GM23338 (cell line): ENCODE data around the gene KIF21A.
A peak's percentile ranks its signal among the peaks of the same experiment; 100 is the strongest.

Experiments used
- CTCF ChIP-seq, 2 experiments: fragments of 200-600 bp in 1 of 2; sonication (generic) in 1 of 2; conservative IDR thresholded peaks; 2 replicates each; pipeline versions ENCODE4 v1.5.1 to v1.6.1; 2016 to 2017; ENCODE audit warnings: antibody characterized with exemption in 2 of 2, low read depth in 2 of 2, mild to moderate bottlenecking in 2 of 2, moderate library complexity in 1 of 2
- EZH2 ChIP-seq: fragments of 200-600 bp; sonication (generic); IDR thresholded peaks from one replicate; pipeline ENCODE4 v1.8.0; 2017; ENCODE audit warnings: antibody characterized with exemption, mild to moderate bottlenecking, low read depth; ENCODE audit not compliant: unreplicated experiment
- EZH2phosphoT487 ChIP-seq: fragments of 200-600 bp; sonication (generic); IDR thresholded peaks from one replicate; pipeline ENCODE4 v1.8.1; 2018; ENCODE audit warnings: antibody characterized with exemption; ENCODE audit not compliant: unreplicated experiment
- JUNB ChIP-seq: IDR thresholded peaks from one replicate; pipeline ENCODE4 v1.6.1; 2016; ENCODE audit warnings: antibody characterized with exemption; ENCODE audit not compliant: unreplicated experiment
- POLR2AphosphoS5 ChIP-seq: IDR thresholded peaks from 2 replicates; pipeline ENCODE4 v1.6.1; 2016; ENCODE audit warnings: antibody characterized with exemption, low read depth
- REST ChIP-seq: IDR thresholded peaks from one replicate; pipeline ENCODE4 v1.6.1; 2018; ENCODE audit warnings: antibody characterized with exemption; ENCODE audit not compliant: unreplicated experiment
- STAT1 ChIP-seq: IDR thresholded peaks from one replicate; pipeline ENCODE4 v1.6.1; 2016; ENCODE audit warnings: antibody characterized with exemption; ENCODE audit not compliant: unreplicated experiment
- ZNF114 ChIP-seq: fragments of 250-450 bp; sonication (Bioruptor Pico); IDR thresholded peaks from 2 replicates; pipeline ENCODE4 v1.5.0; 2020; ENCODE audit warnings: mild to moderate bottlenecking, moderate library complexity
- ZNF331 ChIP-seq: fragments of 250-450 bp; sonication (Bioruptor Pico); IDR thresholded peaks from 2 replicates; pipeline ENCODE4 v1.5.0; 2020; ENCODE audit warnings: low read depth, mild to moderate bottlenecking, moderate library complexity
- ZNF462 ChIP-seq: fragments of 250-450 bp; sonication (Bioruptor Pico); IDR thresholded peaks from 2 replicates; pipeline ENCODE4 v1.5.0; 2020; ENCODE audit warnings: mild to moderate bottlenecking, moderate library complexity

GRCh38 chr12:39412210-39412609 lies 30.7 kb downstream of the KIF21A start:
- no peak for TF ChIP-seq CTCF (conservative IDR thresholded peaks at IDR 0.05; ENCODE audit: low read depth in 2 of 2)
- TF ChIP-seq POLR2AphosphoS5: peak; percentile 63; the same call in 1 of the 2 replicates
- TF ChIP-seq EZH2phosphoT487: no peak
- TF ChIP-seq ZNF114: no peak
- TF ChIP-seq EZH2: no peak
- TF ChIP-seq STAT1: no peak
- no peak for TF ChIP-seq REST
- TF ChIP-seq JUNB: no peak
- no peak for TF ChIP-seq ZNF331 (CRISPR knock-in tag)
- no peak for TF ChIP-seq ZNF462 (CRISPR knock-in tag)
